Stomach smooth muscle (tissue), 2 donors: ENCODE measurements around the gene CSPG4.
"Not testable (repeated sequence)": the region's sequence is repeated elsewhere in the genome, so short reads cannot be mapped to it uniquely, and the experiment has no call there.

Experiments
- H3K27ac ChIP-seq: one replicate; pipeline ENCODE4 v1.7.0; 2013; ENCODE audit warnings: mild to moderate bottlenecking, low read length, inconsistent platforms
- H3K27me3 ChIP-seq, 2 donors: one replicate each; pipeline ENCODE4 v1.7.0; 2013; ENCODE audit warnings: low read length in 2 of 2; ENCODE audit not compliant: insufficient read depth in 2 of 2, control insufficient read depth in 1 of 2
- H3K36me3 ChIP-seq, 2 donors: one replicate each; pipeline ENCODE4 v1.7.0; 2013; ENCODE audit warnings: low read length in 2 of 2; ENCODE audit not compliant: control insufficient read depth in 2 of 2, insufficient read depth in 2 of 2
- H3K4me1 ChIP-seq: one replicate; pipeline ENCODE4 v1.7.0; 2013; ENCODE audit warnings: low read length; ENCODE audit not compliant: control insufficient read depth, insufficient read depth
- H3K4me3 ChIP-seq, 2 donors: one replicate each; pipeline ENCODE4 v1.7.0; 2013; ENCODE audit warnings: low read length in 2 of 2
- H3K9ac ChIP-seq, 2 donors: one replicate each; pipeline ENCODE4 v1.7.0; 2013; ENCODE audit warnings: low read length in 2 of 2, mild to moderate bottlenecking in 1 of 2
- H3K9me3 ChIP-seq, 2 donors: one replicate each; pipeline ENCODE4 v1.7.0; 2013; ENCODE audit warnings: low read length in 2 of 2; ENCODE audit not compliant: control insufficient read depth in 2 of 2
- donor health status: healthy.
- donor health status: Pancreatic carcinoma.

Gene CSPG4

DNA sequence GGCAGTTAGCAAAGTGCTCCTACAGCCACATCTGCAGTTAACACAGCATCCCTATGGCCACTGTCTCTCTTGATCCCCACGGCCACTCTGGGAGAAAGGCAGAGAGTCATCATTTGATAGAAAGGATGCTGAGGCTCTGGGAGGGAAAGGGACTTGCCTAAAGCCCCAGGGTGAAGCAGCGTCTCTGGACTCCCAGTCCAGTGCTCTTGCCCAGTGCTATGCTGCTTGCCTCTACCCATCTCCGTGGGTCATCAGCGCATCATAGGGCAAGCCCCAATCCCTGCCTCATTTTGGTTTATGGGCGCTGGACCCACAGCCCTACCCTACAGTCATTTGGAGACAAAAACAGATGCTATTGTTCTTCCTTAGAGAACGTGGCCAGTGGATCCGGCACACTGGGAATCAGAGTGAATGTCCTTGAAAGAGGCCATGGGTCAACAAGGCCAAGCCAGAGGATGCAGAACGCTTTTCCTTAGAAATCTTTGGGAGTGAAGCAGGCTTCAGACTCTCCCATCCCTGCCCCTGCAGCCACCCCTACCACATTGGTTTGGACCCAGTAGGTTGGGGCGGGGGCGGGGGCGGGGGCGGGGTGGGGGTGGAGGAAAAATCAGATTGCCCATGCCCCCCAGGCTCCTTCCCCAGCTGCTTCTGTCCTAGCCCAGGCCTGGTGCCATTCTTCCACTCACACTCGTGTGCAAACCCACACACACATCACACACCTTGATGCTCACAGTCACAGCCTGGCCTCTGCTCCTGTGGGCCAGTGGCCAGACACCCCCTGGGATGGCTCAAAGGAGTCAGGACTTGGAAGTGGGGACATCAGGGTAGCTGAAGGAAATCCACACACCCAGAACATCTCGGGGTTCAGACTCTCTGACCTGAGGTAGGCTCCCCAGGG lies 24.7 kb upstream of the CSPG4 start:
- H3K27ac ChIP-seq, H3K9me3 ChIP-seq, H3K27me3 ChIP-seq, H3K36me3 ChIP-seq: not testable (repeated sequence)
- peaks cover 15% of the 10 kb centered on the region for H3K4me1 ChIP-seq
- H3K9ac ChIP-seq = peak overlapping the region in 1 of 2 donors; percentile 75
- peak overlapping the region; percentile 83 to 86 for H3K4me3 ChIP-seq

- H3K27ac ChIP-seq = no peak overlapping the region
- H3K36me3 ChIP-seq = no peaks in the 10 kb centered on the region
- no peaks in the 10 kb centered on the region for H3K27me3 ChIP-seq
- H3K9ac ChIP-seq = no peak overlapping the region
- H3K4me3 ChIP-seq = no peak overlapping the region
- H3K4me1 ChIP-seq = peaks cover 23% of the 10 kb centered on the region
- no peaks in the 10 kb centered on the region for H3K9me3 ChIP-seq
These were observed 23.6 kb upstream of the CSPG4 start for GRCh38 chr15:75736256-75736655.

DNA sequence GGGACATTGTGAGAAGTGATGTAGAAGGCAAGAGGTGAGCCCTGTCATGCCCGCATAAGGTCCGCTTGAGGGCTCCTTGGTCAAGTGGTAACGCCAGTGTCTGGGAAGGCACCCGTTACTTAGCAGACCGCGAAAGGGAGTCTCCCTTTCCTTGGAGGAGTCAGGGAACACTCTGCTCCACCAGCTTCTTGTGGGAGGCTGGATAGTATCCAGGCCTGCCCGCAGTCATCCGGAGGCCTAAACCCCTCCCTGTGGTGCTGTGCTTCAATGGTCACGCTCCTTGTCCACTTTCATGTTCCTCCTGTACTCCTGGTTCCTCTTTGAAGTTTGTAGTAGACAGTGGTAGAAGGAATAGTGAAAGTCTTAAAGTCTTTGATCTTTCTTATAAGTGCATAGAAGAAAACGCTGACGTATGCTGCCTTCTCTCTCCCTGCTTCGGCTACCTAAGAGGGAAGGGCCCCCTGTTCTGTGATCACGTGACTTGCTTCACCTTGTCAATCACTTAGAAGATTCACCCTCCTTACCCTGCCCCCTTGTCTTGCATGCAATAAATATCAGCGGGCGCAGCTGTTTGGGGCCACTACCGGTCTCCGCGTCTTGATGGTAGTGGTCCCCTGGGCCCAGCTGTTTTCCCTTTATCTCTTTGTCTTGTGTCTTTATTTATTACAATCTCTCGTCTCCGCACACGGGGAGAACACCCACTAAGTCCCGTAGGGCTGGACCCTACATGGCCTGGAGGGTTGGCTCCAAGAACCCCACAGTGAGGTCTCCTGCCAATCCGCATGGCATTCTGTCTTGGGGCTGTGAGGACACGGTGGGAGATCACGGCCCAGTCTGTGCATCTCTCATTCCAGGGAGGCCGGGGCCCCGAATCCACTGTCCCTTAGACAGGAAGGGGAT lies 22.5 kb upstream of the CSPG4 start:
- H3K4me1 ChIP-seq = peaks cover 24% of the 10 kb centered on the region
- not testable (repeated sequence) for H3K9ac ChIP-seq, H3K27me3 ChIP-seq, H3K9me3 ChIP-seq, H3K36me3 ChIP-seq, H3K4me3 ChIP-seq, H3K27ac ChIP-seq

DNA sequence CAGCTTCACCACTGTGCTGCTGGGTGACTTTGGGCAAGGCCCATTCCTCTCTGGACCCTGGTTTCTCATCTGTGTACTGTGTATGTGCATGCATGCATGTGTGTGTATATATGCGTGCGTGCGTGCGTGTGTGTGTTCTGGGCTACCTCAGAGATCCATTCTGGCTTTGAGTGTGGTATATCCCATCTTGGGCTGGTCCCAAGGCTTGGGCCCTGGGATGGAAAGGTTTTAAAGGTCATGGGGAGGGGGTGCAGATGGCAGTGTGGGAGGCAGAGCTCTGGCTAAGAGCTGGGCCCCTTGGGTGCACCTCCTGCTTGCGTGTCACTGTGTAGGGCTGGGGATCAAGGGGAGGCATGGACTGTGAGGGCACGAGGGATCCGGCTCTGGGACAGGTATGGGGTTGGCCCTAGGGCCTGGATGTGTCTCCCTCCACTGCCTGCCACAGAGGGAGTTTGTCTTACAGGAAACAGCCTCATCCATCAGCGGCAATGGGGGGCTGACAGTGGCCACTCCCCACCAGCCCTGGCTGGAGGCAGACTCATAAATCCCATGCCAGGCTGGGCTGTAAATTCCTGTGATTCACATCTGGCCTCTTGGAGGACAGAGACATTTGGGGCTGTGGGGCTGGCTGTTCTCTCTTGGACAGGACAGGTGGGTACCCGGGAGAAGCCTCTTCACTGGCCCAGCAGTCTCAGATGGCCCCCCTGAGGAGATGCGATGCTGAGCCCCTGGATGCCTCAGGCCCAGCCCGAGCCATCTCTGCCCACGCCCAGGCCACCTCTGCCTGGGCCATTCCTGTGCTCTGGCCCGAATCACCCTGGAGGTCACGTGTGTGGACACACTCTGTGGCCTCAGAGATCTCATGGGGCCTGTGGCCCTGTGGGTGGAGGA lies 21.4 kb upstream of the CSPG4 start:
- H3K27me3 ChIP-seq = no peaks in the 10 kb centered on the region
- no peak overlapping the region for H3K9ac ChIP-seq
- peaks cover 22% of the 10 kb centered on the region for H3K4me1 ChIP-seq
- H3K27ac ChIP-seq = no peak overlapping the region
- H3K9me3 ChIP-seq = no peaks in the 10 kb centered on the region
- no peaks in the 10 kb centered on the region for H3K36me3 ChIP-seq
- no peak overlapping the region for H3K4me3 ChIP-seq

DNA sequence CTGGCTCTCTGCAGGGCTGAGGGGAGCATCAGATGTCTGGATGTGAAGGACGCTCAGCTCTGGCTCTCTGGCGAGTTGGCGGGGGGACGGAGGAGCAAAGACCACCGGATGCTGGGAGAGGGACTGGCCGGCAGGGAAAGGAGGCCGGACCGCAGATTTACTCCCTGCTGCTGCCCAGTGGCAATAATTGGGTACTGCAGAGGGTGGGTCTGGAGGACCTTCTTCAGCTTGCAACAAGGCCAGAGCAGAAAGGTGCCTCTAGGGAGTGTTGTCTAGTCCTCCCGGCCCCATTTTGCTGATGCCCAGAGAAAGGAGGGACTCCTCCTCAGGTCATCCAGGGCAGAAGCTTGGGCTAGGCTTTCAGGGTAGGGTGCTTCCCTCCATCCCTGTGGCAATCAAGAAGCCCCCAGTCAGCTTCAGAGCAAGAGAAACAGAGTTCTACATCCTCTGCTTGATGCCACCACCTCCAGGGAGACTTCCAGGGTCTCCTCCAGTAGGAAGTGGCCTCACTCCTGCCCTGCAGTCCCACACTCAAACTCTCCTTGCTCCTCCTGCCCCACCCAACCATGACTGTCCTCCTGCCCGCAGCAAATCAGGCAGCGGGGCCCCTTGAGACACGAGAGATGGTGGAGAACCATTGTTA lies 20.3 kb upstream of the CSPG4 start:
- Histone ChIP-seq H3K27me3 (no peaks in the 10 kb centered on the region), H3K36me3 (no peaks in the 10 kb centered on the region), H3K9ac (peak overlapping the region in 1 of 2 donors; percentile 42), H3K9me3 (no peaks in the 10 kb centered on the region), H3K4me3 (peak overlapping the region; percentile 22 to 43), H3K4me1 (peaks cover 18% of the 10 kb centered on the region), H3K27ac (no peak overlapping the region)

DNA sequence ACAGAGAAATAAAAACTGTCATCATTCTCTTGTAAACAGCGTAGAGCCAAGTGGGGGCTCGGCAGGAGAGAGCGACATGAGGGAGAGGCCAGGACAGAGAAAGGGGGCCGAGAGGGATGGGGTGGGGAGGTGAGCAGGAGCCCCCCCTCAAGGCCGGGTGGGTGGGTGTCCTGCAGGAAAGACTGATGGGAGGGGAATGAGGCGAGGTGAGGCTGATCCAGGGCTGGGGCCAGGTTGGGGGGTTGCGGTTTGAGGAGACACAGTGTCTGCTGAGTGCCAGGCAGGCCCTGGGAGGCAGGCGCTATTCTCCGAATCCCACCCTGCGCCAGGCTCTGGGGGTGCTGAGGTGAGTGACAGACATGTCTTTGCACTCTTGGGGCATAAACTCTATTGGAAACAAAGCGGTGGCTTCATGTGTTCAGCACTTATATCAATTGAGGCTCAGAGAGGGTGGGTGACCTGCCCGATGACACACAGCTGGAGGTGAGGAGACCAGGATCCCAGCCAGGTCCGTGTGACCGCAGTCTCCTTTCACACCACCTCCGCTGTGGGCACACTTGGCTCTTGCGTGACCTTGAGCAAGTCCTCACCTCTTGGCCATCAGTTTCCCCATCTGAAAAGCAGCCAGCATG lies 19.6 kb upstream of the CSPG4 start:
- no peak overlapping the region for H3K27ac ChIP-seq
- no peaks in the 10 kb centered on the region for H3K36me3 ChIP-seq
- peak overlapping the region; percentile 22 to 43 for H3K4me3 ChIP-seq
- H3K4me1 ChIP-seq = peaks cover 16% of the 10 kb centered on the region
- H3K27me3 ChIP-seq = no peaks in the 10 kb centered on the region
- H3K9me3 ChIP-seq = no peaks in the 10 kb centered on the region
- H3K9ac ChIP-seq = no peak overlapping the region

DNA sequence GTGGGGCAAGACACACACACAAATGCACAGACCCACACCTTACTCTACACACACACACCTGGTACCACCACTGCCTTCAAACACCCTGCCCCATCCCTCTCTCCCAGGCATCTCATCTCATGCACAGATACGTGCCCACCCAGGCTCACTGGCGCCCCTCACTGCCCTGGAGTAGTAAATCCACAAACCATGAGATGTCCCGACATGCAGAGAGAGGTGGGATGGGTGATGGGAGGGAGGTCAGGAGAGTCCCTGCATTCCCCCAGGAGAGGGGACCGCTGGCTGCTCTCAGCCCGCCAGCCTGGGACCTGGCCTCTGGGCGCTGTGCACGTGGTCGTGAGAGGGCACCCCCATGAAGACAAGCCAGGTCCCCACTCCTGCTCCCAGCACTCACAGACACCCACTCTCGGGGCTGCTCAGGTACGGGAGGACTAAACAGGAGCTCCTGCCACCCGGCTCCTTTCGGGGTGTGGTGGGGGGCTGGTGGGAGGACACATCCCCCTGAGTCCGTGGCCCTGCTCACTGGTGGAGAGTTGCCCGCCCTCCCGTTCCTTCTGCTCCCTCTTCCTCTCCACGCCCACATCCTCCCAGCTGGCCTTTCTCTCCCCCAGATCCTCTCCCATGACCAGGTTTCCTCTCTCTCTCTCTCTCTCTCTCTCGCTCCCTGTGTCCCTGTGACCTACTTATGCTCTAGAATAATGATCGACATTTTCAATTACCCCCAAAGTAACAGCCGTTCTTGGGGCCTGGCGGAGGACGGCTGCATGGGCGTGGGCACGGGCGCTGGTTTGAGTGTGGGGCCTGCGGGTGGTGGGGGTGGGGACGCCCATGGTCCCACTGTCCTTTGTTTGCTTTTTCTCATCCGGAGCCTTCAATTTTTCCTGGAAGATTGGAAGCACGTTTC lies 18.9 kb upstream of the CSPG4 start:
- Histone ChIP-seq H3K27ac (no peak overlapping the region), H3K27me3 (no peaks in the 10 kb centered on the region), H3K4me1 (peaks cover 16% of the 10 kb centered on the region), H3K36me3 (no peaks in the 10 kb centered on the region), H3K4me3 (no peak overlapping the region), H3K9me3 (no peaks in the 10 kb centered on the region), H3K9ac (no peak overlapping the region)

GRCh38 chr15:75730376-75731247 lies 18.0 kb upstream of the CSPG4 start:
- H3K27ac ChIP-seq = not testable (repeated sequence)

More at GRCh38 chr15:75730376-75731247, 18.0 kb upstream of the CSPG4 start:
- H3K9me3 ChIP-seq, H3K9ac ChIP-seq, H3K4me3 ChIP-seq, H3K36me3 ChIP-seq, H3K27me3 ChIP-seq: not testable (repeated sequence)
- peaks cover 16% of the 10 kb centered on the region for H3K4me1 ChIP-seq
